ENCODE results near the gene GPR157.

Gene GPR157

GRCh38 chr1:9086796-9087195, 42.1 kb downstream of the GPR157 start:
- DNase-seq (ENCODE audit: low read depth): no peak

GRCh38 chr1:9086045-9086444, 42.9 kb downstream of the GPR157 start:
- no peak for DNase-seq (ENCODE audit: low read depth)

- no peak for DNase-seq (ENCODE audit: low read depth)
Measured at GRCh38 chr1:9085306-9085940, 43.5 kb downstream of the GPR157 start.

DNA sequence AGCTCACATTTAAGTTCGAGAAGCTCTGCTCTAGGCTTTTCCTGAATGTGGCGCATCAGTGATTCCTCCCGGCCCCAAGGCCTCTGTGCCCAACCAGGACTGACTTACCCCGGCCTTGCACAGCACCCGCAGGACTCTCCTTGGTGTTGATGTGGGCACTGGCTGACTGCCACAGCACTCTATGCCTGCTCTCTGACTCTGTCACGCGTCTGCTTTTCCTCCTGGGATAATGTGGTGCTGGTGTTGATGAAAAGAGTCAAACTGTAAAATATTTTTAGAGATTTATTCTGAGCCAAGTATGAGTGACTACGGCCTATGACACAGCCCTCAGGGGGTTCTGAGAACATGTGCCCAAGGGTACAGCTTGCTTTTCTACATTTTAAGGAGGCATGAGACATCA, 44.0 kb downstream of the GPR157 start:
- DNase-seq (ENCODE audit: low read depth): no peak

DNA sequence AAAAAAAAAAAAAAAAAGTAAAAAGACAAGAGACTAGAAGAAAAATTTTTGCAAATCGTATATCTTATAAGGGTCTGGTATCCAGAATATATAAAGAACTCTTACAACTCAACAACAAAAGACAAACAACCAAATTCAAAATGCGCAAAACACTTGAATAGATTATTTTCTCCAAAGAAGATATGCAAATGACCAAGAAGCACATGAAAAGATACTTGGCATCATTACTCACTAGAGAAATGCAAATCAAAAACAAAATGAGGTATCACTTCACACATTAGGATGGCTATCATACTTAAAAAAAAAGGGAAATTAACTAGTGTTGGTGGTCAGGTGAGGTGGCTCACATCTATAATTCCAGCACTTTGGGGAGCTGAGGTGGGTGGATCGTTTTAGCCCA, 47.4 kb downstream of the GPR157 start:
- DNase-seq (ENCODE audit: low read depth): no peak

DNA sequence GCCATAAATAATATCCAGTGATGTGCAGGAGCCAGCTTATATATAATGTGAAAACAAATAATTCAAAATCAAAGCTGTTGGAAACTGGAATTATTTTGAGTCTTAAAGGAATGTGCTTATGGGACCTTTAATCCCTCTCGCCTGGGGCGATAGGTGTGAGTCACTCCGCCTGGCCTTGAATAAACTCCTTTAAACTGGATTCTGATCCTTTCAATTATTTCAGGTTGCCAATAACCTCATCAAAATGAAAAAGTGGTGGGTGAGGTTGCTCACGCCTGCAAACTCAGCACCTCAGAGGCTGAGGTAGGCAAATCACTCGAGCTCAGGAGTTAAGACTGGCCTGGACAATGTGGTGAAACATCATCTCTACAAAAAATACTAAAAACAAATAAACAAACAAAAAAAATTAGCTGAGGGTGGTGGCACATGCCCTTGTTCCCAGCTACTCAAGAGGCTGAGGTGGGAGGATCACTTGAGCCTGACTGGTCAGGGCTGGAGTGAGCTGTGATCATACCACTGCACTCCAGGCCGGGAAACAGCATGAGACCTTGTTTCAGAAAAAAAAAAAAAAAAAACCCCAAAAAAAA, 48.1 kb downstream of the GPR157 start:
- DNase-seq (ENCODE audit: low read depth): no peak

- no peak for DNase-seq (ENCODE audit: low read depth)
Measured at GRCh38 chr1:9079988-9080704, 48.8 kb downstream of the GPR157 start.

GRCh38 chr1:9078752-9079500, 50.0 kb downstream of the GPR157 start:
- DNase-seq (ENCODE audit: low read depth): no peak

- DNase-seq (ENCODE audit: low read depth): peak; percentile 36
Measured at GRCh38 chr1:9078015-9078751, 50.7 kb downstream of the GPR157 start.

DNA sequence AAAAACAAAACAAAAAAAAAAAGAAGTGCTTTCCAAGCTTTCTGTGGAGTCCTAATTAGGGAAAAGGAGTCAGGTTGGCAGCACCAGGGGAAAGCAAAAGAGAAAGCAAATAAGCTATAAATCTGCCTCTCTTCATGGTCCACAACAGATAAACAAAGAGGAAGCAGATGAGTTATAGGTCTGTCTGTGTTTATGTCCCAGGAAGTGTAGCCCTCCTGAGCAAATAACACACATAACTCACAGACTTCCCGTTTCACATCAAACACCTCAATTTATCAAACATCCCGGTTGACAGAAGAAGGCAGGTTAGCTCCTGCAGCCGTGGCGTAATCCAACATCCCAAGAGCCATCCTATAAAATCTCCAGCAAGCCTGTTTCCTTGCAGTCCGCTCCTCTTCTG, 53.9 kb downstream of the GPR157 start:
- DNase-seq (ENCODE audit: low read depth): no peak

DNA sequence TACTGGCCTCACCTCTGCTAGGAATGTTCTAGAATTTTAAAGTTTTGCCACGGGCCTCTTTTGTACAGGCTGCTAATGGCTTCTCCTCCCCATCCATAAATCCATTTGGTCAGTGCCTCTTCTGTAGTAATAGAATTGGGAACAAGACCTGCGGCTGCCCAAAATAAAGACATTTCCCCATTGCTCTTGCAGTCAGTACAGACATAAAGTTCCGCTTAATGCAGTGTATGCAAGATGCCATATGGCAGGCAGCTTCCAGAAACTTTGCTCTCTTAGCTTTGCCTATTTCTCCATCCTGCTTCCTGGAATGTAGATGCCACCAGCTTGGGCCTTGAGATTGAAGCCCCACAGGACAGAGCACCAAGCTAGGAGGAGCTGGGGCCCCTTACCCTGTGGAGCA, 55.8 kb downstream of the GPR157 start:
- DNase-seq (ENCODE audit: low read depth): no peak

DNA sequence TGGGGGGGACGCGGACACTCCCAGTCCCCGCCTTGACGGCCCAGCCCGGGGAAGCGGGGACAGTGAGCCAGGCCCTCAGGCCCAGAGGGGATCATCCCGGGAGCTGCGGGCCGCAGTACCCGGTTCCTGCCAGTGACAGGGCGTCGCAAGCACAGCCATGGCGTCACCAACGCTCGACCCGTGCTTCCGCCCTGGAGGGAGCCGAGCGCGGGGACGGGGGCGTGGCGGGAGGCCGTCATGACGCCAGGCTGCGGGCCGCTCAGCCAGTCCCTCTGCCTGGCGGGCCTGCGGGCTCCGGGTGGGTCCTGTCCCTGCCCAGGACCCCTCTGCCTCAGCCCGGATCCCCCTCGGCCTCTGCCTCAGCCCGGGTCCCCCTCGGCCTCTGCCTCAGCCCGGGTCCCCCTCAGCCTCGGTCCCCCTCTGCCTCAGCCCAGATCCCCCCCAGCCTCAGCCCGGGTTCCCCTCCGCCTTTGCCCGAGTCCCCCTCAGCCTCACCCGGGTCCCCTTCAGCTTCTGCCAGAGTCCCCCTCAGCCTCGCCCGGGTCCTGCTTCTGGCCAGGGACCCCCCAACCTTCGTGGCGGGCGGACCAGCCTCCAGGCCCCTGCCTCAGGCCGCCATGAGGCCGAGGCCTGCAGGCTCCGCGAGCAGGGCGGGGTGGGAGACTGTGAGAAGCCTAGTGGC, 57.2 kb downstream of the GPR157 start:
- DNase-seq (ENCODE audit: low read depth): no peak

DNA sequence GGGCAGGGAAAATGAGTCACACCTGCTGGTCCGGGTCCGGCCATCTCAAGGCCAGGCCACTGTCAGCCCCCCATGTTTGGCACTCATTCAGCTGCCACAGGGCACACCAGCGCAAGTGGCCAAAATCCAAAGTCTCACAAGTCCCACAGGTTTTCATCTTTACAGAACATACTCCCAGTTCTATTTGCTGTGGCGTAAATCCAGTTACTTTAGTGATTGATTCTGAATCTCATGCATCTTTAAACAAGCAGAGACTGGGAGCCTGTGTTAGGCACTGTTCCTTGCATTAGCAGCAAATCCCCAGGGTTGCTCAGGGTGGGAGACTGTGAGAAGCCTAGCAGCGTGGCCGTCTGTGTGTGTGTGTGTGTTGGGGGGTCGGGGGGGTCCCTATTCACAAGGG, 58.4 kb downstream of the GPR157 start:
- DNase-seq (ENCODE audit: low read depth): no peak

DNA sequence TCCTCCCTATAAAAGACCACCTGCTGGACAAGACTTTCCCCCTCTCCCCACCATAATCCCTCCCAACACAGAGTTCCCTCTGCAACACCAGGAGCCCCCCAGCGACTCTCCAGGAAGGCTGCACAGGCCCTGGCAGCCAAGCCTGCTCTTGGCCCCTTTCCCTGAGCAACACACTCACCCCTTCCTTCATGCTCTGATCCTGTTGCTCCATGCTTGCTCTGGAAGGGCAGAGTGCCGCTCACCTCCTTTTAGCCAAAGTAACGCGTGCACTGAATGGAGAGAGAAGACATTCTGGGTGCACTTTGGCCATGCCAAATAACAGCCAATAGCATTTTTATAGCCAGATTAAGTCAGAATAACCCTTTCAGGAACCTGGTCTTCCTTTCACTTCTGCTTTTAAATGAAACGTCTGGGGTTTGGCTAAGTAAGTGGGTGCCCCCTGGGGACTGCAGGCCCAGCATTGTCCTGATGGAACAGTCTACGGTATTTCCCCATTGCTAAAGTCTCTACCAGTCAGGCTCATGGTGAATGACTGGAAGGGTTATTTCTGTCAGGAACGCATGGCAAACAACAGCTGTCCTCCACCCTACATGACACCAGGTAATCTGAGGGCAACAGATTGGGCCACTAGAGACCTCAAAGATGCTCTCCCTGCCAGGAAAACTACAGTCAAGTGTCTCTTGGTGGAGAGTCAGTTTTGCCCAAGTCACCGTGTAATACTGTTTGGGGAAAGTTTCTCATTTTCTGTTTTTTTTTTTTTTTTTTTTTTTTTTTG, 59.4 kb downstream of the GPR157 start, which contains the start of gene SLC2A5:
TSS of gene SLC2A5 (minus strand) at position 310 of the 775 bp plus-strand sequence. CDS start at position 211, 99 bp downstream.
- no peak for DNase-seq (ENCODE audit: low read depth)

DNA sequence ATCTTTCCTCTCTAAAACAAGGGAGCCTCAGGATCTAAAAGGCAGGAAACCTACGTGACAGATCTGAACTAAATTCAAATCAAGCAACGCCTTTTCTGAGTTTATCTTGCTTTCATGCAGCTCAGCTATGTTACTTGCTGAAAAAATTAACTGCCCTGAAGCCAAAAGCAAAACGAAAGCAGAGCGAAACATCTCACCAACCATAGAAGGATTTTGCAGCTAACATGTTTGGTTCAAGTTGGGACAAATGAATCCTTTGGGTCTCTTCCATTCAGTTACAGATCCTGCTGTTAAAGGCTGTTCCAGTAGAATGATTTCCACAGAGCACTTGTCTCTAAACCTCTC, 59.9 kb downstream of the GPR157 start:
- DNase-seq (ENCODE audit: low read depth): no peak

GRCh38 chr1:9066945-9067807, 61.7 kb downstream of the GPR157 start:
- peak; percentile 92 for DNase-seq (ENCODE audit: low read depth)

DNA sequence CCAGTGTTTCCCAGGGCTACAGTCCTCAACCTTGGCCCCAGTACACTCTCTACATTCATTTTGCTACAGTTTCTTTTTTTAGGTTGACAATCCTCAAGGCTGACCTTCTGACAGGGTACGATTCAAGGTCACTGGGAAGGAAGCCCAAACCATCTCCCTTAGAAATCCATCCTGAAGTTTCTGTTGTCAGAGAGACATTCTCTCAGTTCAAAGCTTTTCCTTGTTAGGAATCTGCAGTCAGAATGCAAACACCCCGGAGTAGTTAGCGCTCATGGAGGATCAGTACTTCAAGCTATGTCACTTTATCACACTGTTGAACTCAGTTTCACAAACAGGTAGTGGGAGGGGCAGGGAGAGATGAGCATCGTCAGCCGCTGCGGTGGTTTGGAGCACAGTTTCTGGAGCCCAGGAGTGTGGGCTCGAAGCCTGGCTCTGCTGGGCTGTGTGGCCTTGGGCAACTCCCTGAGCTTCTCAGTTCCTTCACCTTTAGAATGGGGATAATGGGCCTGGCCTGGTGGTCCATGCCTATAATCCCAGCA, 63.6 kb downstream of the GPR157 start:
- no peak for DNase-seq (ENCODE audit: low read depth)

GRCh38 chr1:9062846-9063245, 66.1 kb downstream of the GPR157 start:
- no peak for DNase-seq (ENCODE audit: low read depth)

- DNase-seq (ENCODE audit: low read depth): no peak
Measured at GRCh38 chr1:9062021-9062471, 66.9 kb downstream of the GPR157 start.
